HUDEP-2 (cell line): ENCODE measurements around the gene RBFA.

Source experiments
- DNase-seq, 76 experiments: peaks; one replicate each; lab custom pipeline; 2025; ENCODE audit not compliant: unreplicated experiment in 76 of 76; lab: John Stamatoyannopoulos, UW

RBFA gene

GRCh38 chr18:80068571-80069272, 34.5 kb downstream of the RBFA start:
- no peak for DNase-seq

- no peak for DNase-seq
Measured at GRCh38 chr18:80070825-80071224, 36.6 kb downstream of the RBFA start.

GRCh38 chr18:80074183-80074582, 39.9 kb downstream of the RBFA start:
- no peak for DNase-seq

GRCh38 chr18:80074697-80075096, 40.5 kb downstream of the RBFA start:
- DNase-seq, result no peak

- DNase-seq, result no peak
Measured at GRCh38 chr18:80075940-80076339, 41.7 kb downstream of the RBFA start.

- DNase-seq, result no peak
Measured at GRCh38 chr18:80076379-80076778, 42.1 kb downstream of the RBFA start.

- DNase-seq, result no peak
Measured at GRCh38 chr18:80077873-80078272, 43.6 kb downstream of the RBFA start.
